ENCODE data around the gene EVI5L. TPM values are rescaled to one million over a fixed set of nuclear protein-coding genes. Genes with fewer than 3 reads are reported as not detected.

The EVI5L gene
- total and polyA plus RNA-seq, 4 donors, result 4.3 to 13.4 (median 12.5) TPM

DNA sequence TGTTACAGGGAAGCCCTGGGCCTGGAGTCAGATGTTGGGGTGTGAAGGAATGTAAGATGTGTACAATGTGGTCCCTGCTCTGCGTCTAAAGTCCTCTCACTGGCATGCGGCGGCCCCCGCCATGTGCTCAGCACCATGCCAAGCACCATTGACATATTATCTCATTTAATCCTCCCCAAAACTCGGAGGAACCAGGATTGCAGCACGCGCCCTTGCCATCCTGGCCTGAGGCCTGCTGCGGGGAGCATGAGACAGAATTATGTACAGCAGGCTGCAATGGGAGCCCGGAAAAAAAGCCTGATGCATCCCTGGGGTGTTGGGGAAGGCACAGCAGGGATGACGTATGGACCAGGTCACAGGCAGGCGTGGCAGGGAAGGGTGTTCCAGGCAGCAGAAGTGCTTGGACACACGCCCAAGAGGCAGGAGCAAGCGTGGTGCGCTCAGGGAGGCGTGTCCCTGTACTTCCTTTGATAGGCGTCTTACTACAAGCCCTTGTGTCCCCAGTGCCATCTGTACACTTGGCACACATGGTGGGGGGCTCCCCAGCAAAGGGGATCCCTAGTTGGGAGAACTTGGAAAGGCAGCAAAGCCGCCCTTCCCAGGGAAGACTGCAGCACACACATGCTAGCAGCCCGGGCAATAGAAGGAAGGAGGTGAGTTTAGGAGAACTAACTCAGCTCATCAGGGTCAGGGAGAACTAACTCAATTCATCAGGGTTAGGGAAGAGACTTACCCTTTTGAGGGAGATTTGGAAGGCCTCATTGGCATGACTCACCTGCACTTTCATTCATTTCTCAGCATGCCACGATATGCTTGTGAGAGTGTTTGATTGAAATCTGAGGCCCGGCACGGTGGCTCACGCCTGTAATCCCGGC lies 3.4 kb downstream of the EVI5L start:
- no peak for ATAC-seq (ENCODE audit: low FRiP score)
- WGBS, 2 donors, result 81% methylated on average over 23 of the region's 23 CpGs
- H3K36me3 ChIP-seq (ENCODE audit: control insufficient read depth in 1 of 2, insufficient read depth in 2 of 2, low read length in 1 of 2), result no peaks in the 10 kb centered on the region
- H3K27ac ChIP-seq (ENCODE audit: low read depth in 1 of 2, low read length in 2 of 2), result no peak overlapping the region
- no peaks in the 10 kb centered on the region for H3K27me3 ChIP-seq (ENCODE audit: control insufficient read depth in 1 of 2, insufficient read depth in 2 of 2, low read length in 1 of 2)
- H3K4me1 ChIP-seq (ENCODE audit: control insufficient read depth in 1 of 2, insufficient read depth in 2 of 2, low read length in 2 of 2), result no peaks in the 10 kb centered on the region
- intact Hi-C loops (cut with DNase I), result no loop called here
- DNase-seq, result no peak
- H3K9me3 ChIP-seq (ENCODE audit: control insufficient read depth, low read length), result no peaks in the 10 kb centered on the region
- H3K4me3 ChIP-seq (ENCODE audit: low read length in 2 of 2), result no peak overlapping the region

DNA sequence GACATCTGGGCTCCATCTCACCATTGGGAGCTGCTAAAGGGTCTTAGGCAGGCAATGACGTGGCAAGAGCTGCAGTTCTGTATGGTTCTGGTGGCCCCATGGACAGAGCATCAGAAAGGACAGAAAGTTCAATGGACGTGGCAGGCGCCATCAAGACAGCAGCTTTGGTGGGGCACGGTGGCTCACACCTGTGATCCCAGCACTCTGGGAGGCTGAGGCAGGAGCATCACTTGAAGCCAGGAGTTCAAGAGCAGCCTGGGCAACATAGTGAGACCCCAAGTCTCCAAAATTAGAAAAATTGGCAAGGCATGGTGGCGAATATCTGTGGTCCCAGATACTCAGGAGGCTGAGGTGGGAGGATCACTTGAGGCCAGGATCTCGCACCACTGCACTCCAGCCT lies 9.5 kb downstream of the EVI5L start:
- no peaks in the 10 kb centered on the region for H3K27me3 ChIP-seq (ENCODE audit: control insufficient read depth in 1 of 2, insufficient read depth in 2 of 2, low read length in 1 of 2)
- DNase-seq (peak in 1 of 2 donors; percentile 6), ATAC-seq (ENCODE audit: low FRiP score) (no peak)
- no peak overlapping the region for H3K4me3 ChIP-seq (ENCODE audit: low read length in 2 of 2)
- H3K9me3 ChIP-seq (ENCODE audit: control insufficient read depth, low read length), result no peaks in the 10 kb centered on the region
- 93 to 94% methylated on average over 6 of the region's 6 CpGs for WGBS, 2 donors
- intact Hi-C loops (cut with DNase I), result no loop called here
- H3K36me3 ChIP-seq (ENCODE audit: control insufficient read depth in 1 of 2, insufficient read depth in 2 of 2, low read length in 1 of 2), result no peaks in the 10 kb centered on the region
- no peaks in the 10 kb centered on the region for H3K4me1 ChIP-seq (ENCODE audit: control insufficient read depth in 1 of 2, insufficient read depth in 2 of 2, low read length in 2 of 2)
- no peak overlapping the region for H3K27ac ChIP-seq (ENCODE audit: low read depth in 1 of 2, low read length in 2 of 2)

DNA sequence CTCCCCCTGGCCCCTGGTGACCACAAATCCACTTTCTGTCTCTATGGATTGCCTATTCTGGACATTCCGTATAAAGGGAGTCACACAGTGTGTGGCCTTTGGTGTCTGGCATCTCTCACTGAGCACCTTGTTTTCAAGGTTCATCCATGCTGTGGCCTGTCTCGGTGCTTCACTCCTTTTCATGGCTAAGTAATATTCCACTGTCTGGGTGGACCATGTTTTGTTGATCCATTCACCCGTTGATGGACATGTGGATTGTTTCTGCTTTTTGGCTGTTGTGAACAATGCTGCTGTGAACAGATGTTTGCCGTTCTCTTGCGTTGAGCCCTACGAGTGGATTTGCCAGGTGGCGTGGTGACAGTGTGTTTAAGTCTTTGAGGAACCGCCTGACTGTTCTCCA lies 10.6 kb downstream of the EVI5L start:
- Histone ChIP-seq H3K27me3 (ENCODE audit: control insufficient read depth in 1 of 2, insufficient read depth in 2 of 2, low read length in 1 of 2) (no peaks in the 10 kb centered on the region), H3K4me1 (ENCODE audit: control insufficient read depth in 1 of 2, insufficient read depth in 2 of 2, low read length in 2 of 2) (no peaks in the 10 kb centered on the region), H3K36me3 (ENCODE audit: control insufficient read depth in 1 of 2, insufficient read depth in 2 of 2, low read length in 1 of 2) (no peaks in the 10 kb centered on the region), H3K27ac (ENCODE audit: low read depth in 1 of 2, low read length in 2 of 2) (no peak overlapping the region), H3K9me3 (ENCODE audit: control insufficient read depth, low read length) (no peaks in the 10 kb centered on the region), H3K4me3 (ENCODE audit: low read length in 2 of 2) (no peak overlapping the region)
- intact Hi-C loops (cut with DNase I), result no loop called here
- DNase-seq, result peak in 1 of 2 donors; percentile 4
- no peak for ATAC-seq (ENCODE audit: low FRiP score)
- 94% methylated on average over 8 of the region's 8 CpGs for WGBS, 2 donors

DNA sequence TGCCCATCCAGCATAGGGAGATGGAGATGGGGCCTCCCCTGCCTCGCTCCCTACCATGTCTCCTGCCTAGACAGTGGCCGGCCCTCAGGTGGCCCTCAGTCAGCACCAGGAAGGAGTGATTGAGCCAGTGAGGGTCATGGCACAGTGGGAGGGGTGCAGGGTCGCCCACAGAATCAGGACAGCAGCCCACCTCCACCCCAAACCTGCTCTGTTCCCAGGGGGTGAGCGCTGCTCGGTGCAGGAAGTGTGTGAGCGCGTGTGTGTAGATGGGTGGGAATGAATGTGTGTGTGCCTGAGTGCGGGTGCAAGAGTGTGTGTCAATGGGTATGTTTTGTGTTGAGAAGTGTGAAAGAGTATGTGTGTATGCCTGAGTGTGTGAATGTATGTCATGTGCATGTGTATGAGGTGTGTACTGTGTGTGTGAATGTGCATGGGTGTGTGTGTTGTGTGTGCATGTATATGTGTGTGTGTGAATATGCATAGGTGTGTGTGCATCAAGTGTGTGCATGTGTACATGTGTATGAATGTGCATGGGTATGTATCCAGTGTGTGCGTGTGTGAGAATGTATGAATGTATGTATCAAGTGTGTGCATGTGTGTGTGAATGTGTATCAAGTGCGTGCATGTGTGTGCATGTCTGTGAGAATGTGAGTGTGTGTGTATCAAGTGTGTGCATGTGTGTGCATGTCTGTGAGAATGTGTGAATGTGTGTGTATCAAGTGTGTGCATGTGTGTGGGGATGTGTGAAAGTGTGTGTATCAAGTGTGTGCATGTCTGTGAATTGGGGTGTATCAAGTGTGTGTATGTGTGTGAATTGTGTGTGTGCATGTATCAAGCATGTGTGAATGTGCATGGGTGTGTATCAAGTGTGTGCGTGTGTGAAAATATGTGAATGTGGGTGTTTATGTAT lies 12.0 kb downstream of the EVI5L start:
- Histone ChIP-seq H3K4me1 (ENCODE audit: control insufficient read depth in 1 of 2, insufficient read depth in 2 of 2, low read length in 2 of 2) (no peaks in the 10 kb centered on the region), H3K36me3 (ENCODE audit: control insufficient read depth in 1 of 2, insufficient read depth in 2 of 2, low read length in 1 of 2) (no peaks in the 10 kb centered on the region), H3K27me3 (ENCODE audit: control insufficient read depth in 1 of 2, insufficient read depth in 2 of 2, low read length in 1 of 2) (no peaks in the 10 kb centered on the region), H3K9me3 (ENCODE audit: control insufficient read depth, low read length) (no peaks in the 10 kb centered on the region), H3K4me3 (ENCODE audit: low read length in 2 of 2) (no peak overlapping the region), H3K27ac (ENCODE audit: low read depth in 1 of 2, low read length in 2 of 2) (no peak overlapping the region)
- 90 to 94% methylated on average over 11 of the region's 11 CpGs for WGBS, 2 donors
- DNase-seq (peak in 1 of 2 donors; percentile 33), ATAC-seq (ENCODE audit: low FRiP score) (no peak)
- intact Hi-C loops (cut with DNase I), result no loop called here

DNA sequence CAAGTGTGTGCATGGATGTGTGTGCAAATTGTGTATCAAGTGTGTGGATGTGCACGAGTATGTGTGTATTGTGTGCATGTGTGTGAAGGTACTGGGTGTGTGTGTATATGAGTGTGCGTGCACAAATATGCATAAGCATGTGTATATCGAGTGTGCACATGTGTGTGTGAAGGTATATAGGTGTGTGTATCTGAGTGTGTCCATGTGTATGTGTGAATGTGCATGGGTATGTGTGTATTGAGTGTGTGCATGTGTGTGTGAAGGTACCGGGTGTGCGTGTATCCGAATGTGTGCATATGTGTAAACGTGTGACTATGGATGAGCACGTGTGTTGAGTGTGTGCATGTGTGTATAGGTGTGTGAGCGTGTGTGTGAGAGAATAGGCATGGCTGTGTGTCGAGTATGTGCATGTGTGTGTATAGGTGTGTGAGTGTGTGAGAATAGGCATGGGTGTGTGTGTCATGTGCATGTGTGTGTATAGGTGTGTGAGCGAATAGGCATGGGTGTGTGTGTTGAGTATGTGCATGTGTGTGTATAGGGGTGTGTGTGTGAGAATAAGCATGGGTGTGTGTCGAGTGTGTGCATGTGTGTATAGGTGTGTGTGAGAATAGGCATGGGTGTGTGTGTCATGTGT lies 12.8 kb downstream of the EVI5L start:
- Histone ChIP-seq H3K36me3 (ENCODE audit: control insufficient read depth in 1 of 2, insufficient read depth in 2 of 2, low read length in 1 of 2) (no peaks in the 10 kb centered on the region), H3K27me3 (ENCODE audit: control insufficient read depth in 1 of 2, insufficient read depth in 2 of 2, low read length in 1 of 2) (no peaks in the 10 kb centered on the region), H3K4me1 (ENCODE audit: control insufficient read depth in 1 of 2, insufficient read depth in 2 of 2, low read length in 2 of 2) (no peaks in the 10 kb centered on the region), H3K4me3 (ENCODE audit: low read length in 2 of 2) (no peak overlapping the region), H3K27ac (ENCODE audit: low read depth in 1 of 2, low read length in 2 of 2) (no peak overlapping the region), H3K9me3 (ENCODE audit: control insufficient read depth, low read length) (no peaks in the 10 kb centered on the region)
- DNase-seq (peak in 1 of 2 donors; percentile 8), ATAC-seq (ENCODE audit: low FRiP score) (no peak)
- intact Hi-C loops (cut with DNase I), result no loop called here
- 96 to 98% methylated on average over 12 of the region's 12 CpGs for WGBS, 2 donors

DNA sequence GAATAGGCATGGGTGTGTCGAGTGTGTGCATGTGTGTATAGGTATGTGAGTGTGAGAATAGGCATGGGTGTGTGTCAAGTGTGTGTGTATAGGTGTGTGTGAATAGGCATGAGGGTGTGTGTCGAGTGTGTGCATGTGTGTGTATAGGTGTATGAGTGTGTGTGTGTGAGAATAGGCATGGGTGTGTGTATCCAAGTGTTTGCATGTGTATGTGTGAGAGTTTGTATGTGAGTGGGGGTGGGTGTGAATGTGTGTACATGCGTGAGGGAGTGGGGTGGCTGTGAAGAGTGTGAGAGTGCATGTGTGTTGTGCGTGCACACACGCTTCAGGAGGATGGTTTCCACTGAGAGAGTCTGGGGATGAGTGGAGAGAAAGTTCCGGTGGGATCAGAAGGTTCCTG lies 13.5 kb downstream of the EVI5L start:
- no peaks in the 10 kb centered on the region for H3K36me3 ChIP-seq (ENCODE audit: control insufficient read depth in 1 of 2, insufficient read depth in 2 of 2, low read length in 1 of 2)
- peak in 1 of 2 donors; percentile 7 for DNase-seq
- no peaks in the 10 kb centered on the region for H3K27me3 ChIP-seq (ENCODE audit: control insufficient read depth in 1 of 2, insufficient read depth in 2 of 2, low read length in 1 of 2)
- no peak overlapping the region for H3K4me3 ChIP-seq (ENCODE audit: low read length in 2 of 2)
- no peaks in the 10 kb centered on the region for H3K4me1 ChIP-seq (ENCODE audit: control insufficient read depth in 1 of 2, insufficient read depth in 2 of 2, low read length in 2 of 2)
- intact Hi-C loops (cut with DNase I), result no loop called here
- WGBS, 2 donors, result 86 to 87% methylated on average over 6 of the region's 6 CpGs
- ATAC-seq (ENCODE audit: low FRiP score), result no peak
- H3K27ac ChIP-seq (ENCODE audit: low read depth in 1 of 2, low read length in 2 of 2), result no peak overlapping the region
- H3K9me3 ChIP-seq (ENCODE audit: control insufficient read depth, low read length), result no peaks in the 10 kb centered on the region

DNA sequence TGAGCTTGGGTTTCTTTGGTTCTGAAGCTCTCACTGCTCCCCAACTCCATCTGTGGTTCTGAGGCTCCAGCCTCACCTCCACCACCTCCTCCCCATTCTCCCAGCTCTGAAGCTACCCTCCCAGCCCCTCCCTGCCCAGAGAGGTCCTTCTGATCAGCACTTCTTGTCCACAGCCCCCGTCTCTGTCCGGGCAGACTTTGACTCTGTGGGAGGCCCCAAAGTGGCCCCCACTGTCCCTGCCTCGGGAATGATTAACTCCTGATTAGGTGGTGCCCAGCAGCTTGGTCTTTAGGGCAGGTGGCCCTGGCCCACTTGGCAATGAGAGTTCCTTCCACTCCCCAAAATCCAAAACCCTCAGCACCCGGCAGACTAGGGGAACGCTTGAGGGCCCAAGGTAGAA lies 14.4 kb downstream of the EVI5L start:
- no peaks in the 10 kb centered on the region for H3K9me3 ChIP-seq (ENCODE audit: control insufficient read depth, low read length)
- WGBS, 2 donors, result 87% methylated on average over 5 of the region's 5 CpGs
- H3K36me3 ChIP-seq (ENCODE audit: control insufficient read depth in 1 of 2, insufficient read depth in 2 of 2, low read length in 1 of 2), result no peaks in the 10 kb centered on the region
- no peaks in the 10 kb centered on the region for H3K4me1 ChIP-seq (ENCODE audit: control insufficient read depth in 1 of 2, insufficient read depth in 2 of 2, low read length in 2 of 2)
- DNase-seq (peak in 1 of 2 donors; percentile 26), ATAC-seq (ENCODE audit: low FRiP score) (no peak)
- no peak overlapping the region for H3K4me3 ChIP-seq (ENCODE audit: low read length in 2 of 2)
- no peak overlapping the region for H3K27ac ChIP-seq (ENCODE audit: low read depth in 1 of 2, low read length in 2 of 2)
- intact Hi-C loops (cut with DNase I), result no loop called here
- H3K27me3 ChIP-seq (ENCODE audit: control insufficient read depth in 1 of 2, insufficient read depth in 2 of 2, low read length in 1 of 2), result no peaks in the 10 kb centered on the region

DNA sequence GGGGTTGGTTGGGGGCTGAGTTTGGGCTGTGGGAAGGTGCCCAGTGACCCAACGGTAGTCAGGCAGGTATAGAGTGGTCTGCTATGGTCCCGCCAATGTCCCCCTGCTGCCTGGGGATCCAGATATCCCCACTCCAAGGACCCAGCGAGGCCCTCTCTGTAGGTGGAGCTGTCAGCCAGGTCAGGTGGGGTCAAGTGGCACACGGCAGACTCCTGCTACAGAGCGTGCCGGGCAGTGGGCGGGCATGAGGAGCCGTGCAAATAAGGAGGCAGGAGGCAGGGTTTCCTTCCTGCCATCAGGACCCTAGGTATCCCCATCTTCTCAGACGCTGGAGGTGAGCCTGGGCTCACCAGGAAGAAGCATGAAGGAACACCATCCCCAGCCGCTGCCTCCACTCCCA lies 14.9 kb downstream of the EVI5L start:
- Histone ChIP-seq H3K36me3 (ENCODE audit: control insufficient read depth in 1 of 2, insufficient read depth in 2 of 2, low read length in 1 of 2) (no peaks in the 10 kb centered on the region), H3K4me1 (ENCODE audit: control insufficient read depth in 1 of 2, insufficient read depth in 2 of 2, low read length in 2 of 2) (no peaks in the 10 kb centered on the region), H3K4me3 (ENCODE audit: low read length in 2 of 2) (no peak overlapping the region), H3K27me3 (ENCODE audit: control insufficient read depth in 1 of 2, insufficient read depth in 2 of 2, low read length in 1 of 2) (no peaks in the 10 kb centered on the region), H3K27ac (ENCODE audit: low read depth in 1 of 2, low read length in 2 of 2) (no peak overlapping the region), H3K9me3 (ENCODE audit: control insufficient read depth, low read length) (no peaks in the 10 kb centered on the region)
- no peak for ATAC-seq (ENCODE audit: low FRiP score)
- intact Hi-C loops (cut with DNase I), result no loop called here
- 87 to 88% methylated on average over 10 of the region's 10 CpGs for WGBS, 2 donors
- peak in 1 of 2 donors; percentile 17 for DNase-seq
